Measurements from ENCODE around the gene DUSP9.

The DUSP9 gene

GRCh38 chrX:153622661-153623309, 24.2 kb upstream of the DUSP9 start:
- no peak for DNase-seq

DNA sequence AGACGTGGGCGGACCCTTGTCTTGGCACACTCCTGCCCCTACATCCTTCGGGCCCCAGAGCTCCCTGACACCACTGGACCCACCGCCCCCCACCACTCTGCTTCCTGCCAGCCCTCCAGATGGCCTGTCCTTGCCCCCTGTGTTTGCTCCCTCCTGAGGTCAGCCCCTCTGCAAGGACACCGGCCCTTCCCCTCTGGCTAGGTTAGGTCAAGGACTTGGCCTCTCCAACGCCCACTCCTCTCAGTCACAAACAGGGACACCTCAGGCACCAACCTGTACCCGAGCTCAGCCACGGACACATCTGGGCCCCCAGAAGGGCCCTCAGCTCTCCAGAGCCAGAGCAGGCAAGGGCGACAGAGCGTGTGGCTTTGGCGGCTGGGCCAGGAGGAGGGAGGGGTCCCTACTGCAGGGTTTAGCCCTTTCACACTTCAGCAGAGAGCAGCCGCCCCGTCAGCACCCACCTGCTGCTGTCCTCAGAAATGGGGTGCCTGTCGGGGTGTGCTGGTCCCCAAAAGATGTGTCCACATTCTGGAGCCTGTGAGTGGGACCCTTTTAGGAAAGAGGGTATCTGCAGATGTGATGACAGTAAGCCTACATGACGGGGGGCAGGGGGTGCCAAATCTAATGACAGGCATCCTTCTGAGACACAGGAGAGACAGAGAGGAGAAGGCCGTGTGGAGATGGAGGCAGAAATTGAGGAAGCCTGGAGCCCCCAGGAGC, 23.5 kb upstream of the DUSP9 start:
- DNase-seq, result no peak

DNA sequence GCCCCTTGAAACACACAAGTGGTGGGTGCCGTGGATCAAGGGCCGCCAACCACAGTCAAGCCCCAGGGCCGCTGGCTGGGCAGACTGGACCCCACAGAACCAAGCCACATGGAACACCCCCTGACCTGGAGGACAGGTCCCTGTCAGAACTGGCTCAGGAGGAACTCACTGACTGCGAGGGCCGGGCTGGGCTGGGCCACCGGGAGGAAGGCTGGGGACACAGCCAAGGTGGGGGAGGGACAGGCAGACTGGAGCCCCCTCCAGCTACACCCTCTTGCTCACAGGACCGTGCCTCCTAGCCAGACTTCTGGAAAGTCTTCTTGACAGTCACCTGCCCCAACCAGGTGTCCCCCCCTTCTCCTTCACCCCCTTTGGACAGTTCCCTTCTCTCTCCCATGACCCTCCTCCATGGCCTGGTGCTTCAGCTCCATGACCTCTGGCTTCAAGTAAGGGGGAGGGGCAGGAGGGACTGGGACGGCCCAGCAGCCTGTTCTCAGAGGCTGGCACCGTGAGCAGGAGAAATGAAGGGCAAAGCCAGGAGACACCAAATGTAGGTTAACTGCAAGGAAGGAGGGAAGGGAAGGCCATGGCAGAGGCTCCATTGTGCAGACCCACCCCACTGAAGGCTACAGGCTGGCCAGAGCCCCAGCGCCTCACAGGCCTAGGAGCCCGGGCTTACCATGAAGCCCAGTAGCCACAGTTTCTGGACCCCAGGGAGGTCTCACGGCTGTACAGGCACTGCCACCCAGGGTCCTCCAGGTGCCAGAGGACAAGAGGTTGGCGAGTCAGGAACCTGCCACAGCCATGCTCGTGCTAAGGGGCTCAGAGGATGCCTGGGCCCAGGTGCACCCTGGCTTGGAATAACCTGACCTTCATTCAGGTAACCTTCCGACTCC, 22.6 kb upstream of the DUSP9 start:
- no peak for DNase-seq

DNA sequence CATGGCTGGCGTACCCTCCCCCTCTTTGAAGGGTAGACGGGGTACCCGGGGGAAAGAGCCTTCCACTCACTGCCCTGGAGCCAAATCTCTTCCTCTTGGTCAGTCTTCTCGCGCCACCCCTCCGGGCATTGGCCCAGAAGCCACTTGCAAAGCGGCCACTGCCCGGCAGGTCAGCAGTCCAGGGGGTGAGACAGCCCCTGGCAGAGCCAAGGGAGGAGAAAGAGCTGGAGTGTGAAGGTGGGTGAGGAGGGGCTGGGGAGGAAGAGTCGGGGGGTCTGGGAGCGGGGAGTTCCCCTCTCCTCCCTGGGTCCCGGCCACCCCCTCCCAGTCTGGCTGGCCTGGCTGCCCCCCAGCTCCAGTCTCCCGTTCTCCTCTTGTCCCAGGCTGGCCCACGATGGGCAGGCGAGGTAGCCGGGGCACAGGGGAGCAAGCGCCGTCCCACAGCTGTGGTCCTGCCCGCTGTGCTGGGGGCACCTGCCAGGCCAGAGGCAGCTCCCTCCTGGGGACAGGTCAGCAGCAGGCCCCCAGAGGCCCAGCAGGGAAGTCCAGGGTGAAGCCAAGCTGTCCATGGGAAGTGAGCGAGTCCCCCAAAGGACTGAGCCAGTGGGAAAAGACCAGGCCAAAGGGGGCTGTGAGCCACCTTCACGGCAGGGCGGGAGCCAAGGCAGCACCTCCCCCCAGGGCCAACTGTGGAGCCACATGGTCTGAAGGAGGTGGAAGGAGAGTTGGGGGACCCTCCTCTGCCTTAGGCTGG, 21.6 kb upstream of the DUSP9 start:
- DNase-seq, result no peak

DNA sequence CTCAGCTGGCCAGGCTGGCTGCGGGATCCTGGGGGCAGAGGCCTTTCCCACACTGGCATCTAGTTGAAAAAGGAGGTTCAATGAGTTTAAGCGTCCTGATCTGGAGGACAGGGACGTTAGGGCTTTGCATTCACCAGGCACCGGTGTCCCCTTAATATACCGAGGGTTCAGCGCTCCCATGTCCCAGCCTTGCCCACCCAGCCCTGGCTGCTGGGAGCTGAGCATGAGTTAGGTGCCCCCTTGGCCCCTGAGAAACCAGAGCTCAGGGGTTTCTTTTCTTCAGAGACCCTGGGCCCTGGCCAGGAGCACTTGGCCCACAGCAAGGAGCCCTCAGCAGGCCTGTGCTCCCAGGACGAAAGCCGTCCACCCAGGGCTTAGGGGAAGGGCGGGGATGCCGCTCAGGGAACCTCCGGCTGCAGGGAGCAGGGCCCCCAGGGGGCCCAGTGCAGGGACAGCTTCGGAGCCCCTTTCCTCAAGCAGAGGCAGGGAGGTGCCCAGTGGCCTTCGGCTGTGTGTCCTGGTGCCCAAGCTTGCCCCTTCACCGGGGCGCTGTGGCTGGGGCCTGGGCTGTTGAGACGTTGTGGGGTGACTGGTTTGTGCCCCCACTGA, 20.9 kb upstream of the DUSP9 start:
- DNase-seq, result no peak

- DNase-seq, result no peak
Observed at GRCh38 chrX:153626863-153627674, 19.9 kb upstream of the DUSP9 start.

GRCh38 chrX:153627675-153628111, 19.3 kb upstream of the DUSP9 start:
- no peak for DNase-seq

- DNase-seq, result no peak
Observed at GRCh38 chrX:153628129-153628528, 18.9 kb upstream of the DUSP9 start.

DNA sequence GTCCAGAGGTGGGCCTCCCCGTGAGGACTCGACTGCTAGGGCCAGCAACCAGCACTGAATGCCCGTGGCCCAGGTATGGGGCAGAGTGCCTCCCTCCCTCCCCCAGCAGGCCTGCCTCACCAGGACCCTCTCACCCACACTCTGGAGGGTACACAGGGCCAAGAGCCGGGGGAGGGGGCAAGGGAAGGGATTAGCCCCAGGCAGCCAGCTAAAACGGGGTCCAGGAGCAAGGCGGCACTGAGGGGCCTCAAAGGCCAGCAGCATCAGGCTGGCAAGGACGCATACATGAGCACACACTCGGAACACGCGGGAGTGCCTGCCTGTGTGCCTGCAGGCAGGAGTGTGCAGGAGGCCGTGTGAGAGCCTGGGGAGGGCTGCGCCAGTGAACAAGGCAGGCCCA, 18.3 kb upstream of the DUSP9 start:
- no peak for DNase-seq

DNA sequence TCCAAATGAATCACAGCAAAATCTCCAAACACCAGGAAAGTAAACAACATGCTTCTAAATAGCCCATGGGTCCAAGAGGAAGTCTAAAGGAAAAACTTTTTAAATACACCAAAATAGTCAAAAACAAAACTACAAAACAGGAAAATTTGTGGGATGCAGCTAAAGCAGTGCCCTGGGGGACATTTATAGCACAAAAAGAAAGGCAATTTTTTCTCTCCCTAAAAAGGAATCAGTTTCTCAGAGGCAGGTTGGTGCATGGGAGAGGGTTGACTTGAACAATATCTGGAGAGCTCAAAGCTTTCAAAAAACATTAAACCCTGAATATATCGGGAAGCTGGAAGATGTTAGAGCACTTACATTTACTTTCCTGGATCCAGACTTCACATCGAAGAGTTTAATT, 15.7 kb upstream of the DUSP9 start:
- DNase-seq, result no peak

DNA sequence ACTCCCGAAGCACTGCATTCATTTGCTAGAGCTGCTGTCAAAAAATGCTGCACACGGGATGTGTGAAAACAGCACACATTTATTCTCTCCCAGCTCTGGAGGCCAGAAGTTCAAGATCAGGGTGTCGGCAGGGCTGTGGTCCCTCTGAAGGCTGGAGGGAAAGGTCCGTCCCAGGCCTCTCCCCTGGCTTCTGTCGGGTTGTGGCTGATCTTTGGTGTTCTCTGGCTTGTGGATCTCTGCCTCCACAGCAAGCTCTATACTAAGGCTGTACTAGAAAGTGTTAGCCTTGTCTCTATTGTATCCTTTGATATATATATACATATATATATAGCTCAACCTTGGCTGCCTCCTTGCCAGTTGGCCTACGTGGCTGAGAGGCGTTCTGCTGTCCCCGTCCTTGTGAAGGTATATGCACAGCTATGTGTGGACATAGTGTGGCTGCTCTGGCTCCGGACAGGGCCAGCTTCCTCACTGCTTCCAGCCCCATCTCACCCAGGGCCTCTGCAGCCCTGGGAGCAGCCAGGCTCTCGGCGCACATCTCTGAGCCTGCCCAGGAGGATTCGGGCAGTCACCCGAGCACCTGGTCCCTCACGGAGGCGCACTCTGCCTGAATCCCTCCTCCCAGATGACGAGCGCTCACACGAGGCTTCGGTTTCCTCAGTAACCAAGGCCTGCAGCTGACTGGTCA, 15.0 kb upstream of the DUSP9 start:
- DNase-seq, result no peak

GRCh38 chrX:153632595-153632946, 14.4 kb upstream of the DUSP9 start:
- no peak for DNase-seq

DNA sequence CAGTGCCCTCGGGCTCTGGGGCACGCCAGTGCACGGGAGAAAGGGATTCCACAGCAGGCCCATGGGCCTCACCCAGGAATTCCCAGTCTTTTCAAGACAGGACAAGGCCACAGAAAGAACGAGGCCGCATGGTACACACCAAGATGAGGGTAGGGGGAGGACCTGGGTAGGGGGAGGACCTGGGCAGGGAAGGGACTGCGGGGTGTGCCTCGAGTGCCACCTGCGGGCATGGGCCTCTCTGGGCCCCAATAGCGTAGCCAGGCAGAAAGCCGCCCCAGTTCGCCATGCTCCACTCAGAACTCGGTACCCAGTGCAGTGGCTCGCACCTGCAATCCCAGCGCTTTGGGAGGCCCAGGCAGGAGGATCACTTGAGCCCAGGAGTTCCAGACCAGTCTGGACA, 14.0 kb upstream of the DUSP9 start:
- DNase-seq, result no peak

- DNase-seq, result no peak
Observed at GRCh38 chrX:153633607-153634180, 13.3 kb upstream of the DUSP9 start.

DNA sequence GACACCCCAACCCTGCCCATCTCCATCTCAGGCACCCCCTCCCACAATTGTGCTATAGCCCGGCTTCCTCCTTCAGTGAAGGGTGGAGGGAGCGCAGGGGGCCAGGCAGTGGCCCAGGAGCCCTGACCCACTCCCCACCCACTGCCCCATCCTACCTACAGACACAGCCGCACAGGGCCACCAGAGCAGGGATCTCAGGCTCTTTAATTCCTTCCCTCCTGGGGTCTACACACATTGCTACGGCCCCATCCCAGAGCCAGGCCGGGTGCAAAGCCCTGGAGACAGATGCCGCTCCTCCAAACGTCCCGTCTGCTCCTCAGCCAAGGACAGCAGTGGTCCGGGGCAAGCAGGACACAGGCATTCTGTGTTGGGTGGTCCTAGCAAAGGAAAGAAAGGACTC, 12.8 kb upstream of the DUSP9 start:
- DNase-seq, result no peak

- DNase-seq, result no peak
Observed at GRCh38 chrX:153634832-153635231, 12.2 kb upstream of the DUSP9 start.

- no peak for DNase-seq
Observed at GRCh38 chrX:153635388-153635787, 11.6 kb upstream of the DUSP9 start.

- no peak for DNase-seq
Observed at GRCh38 chrX:153635788-153636668, 11.0 kb upstream of the DUSP9 start.

DNA sequence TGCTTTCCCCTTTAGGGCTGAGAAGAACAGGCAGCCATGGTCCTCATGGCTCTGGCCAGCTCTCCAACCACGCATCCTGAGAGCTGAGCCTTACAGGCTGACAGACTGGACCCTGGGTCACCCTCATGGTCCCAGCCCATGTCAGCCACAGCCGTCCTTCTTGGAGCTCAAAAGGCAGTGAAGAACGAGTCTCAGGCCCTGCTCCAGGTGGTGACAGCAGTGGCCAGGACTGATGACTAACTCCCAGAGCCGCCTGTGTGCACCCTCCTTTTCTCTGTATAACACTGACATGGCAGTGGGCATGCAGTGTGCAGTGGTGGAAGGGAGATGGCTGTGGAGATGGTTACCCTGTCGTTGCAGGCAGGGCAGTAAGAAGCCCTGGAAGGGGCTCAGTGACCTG, 10.3 kb upstream of the DUSP9 start:
- no peak for DNase-seq

All from T-helper 9 cell (primary cell).